ENCODE results near the gene MAN1A2. TPM values are rescaled to one million over a fixed set of nuclear protein-coding genes. Genes with fewer than 3 reads are reported as not detected.
A peak's percentile ranks its signal among the peaks of the same experiment; 100 is the strongest.

Gene MAN1A2
- total and polyA plus RNA-seq, 10 of the 15 experiments (the other 5 are each of a cell fraction or from before 2014, with no cell fraction given): 2.8 to 23.6 (median 16.0) TPM

GRCh38 chr1:117367046-117368025 lies at the start of gene MAN1A2 (continued):
- TF ChIP-seq ZNF24 (IDR thresholded peaks at IDR 0.05) (no peak), YY1 (IDR thresholded peaks at IDR 0.05; ENCODE audit: low read depth, low read length) (no peak), ZNF217 (IDR thresholded peaks at IDR 0.05) (no peak; the same call in 1 of the 2 replicates), ATF2 (IDR thresholded peaks at IDR 0.05; ENCODE audit: low read length) (no peak), MEF2A (IDR thresholded peaks at IDR 0.05; ENCODE audit: insufficient read depth, low read depth, low read length) (0 out of 2 replicates have a peak, but pooled peaks have one; percentile 17), KAT2A (conservative IDR thresholded peaks at IDR 0.05; ENCODE audit: control insufficient read depth, low read depth, low read length) (no peak), TARDBP (IDR thresholded peaks at IDR 0.05; ENCODE audit: borderline replicate concordance) (no peak), SPI1 (IDR thresholded peaks at IDR 0.05; ENCODE audit: borderline replicate concordance, insufficient read depth, low read depth, low read length) (peak; percentile 53), BACH1 (IDR thresholded peaks at IDR 0.05; ENCODE audit: borderline replicate concordance) (peak; percentile 8), POU2F2 (IDR thresholded peaks at IDR 0.05; ENCODE audit: borderline replicate concordance, low read depth, low read length) (no peak), MYC (IDR thresholded peaks at IDR 0.05; ENCODE audit: insufficient read depth, insufficient read length, insufficient replicate concordance, low read length, severe bottlenecking) (no peak), BCL3 (IDR thresholded peaks at IDR 0.05; ENCODE audit: borderline replicate concordance, insufficient read depth, low read depth, low read length, poor library complexity, severe bottlenecking) (no peak), PML (IDR thresholded peaks at IDR 0.05; ENCODE audit: low read length) (0 out of 2 replicates have a peak, but pooled peaks have one; percentile 68), NKRF (conservative IDR thresholded peaks at IDR 0.05) (no peak; the same call in 1 of the 2 replicates), RBBP5 (conservative IDR thresholded peaks at IDR 0.05) (peak; percentile 70; the same call in 1 of the 2 replicates), RAD51 (IDR thresholded peaks at IDR 0.05) (no peak), EZH2 (IDR thresholded peaks at IDR 0.05; ENCODE audit: borderline replicate concordance, control insufficient read depth, low read depth, low read length) (no peak), RUNX3 (IDR thresholded peaks at IDR 0.05; ENCODE audit: low read length) (no peak; the same call in none of the 2 replicates), TBL1XR1 (IDR thresholded peaks at IDR 0.05; ENCODE audit: low read depth, low read length) (no peak), CTCF (IDR thresholded peaks at IDR 0.05 in 2 of 3, conservative IDR thresholded peaks at IDR 0.05 in 1 of 3; ENCODE audit: control insufficient read depth in 2 of 3, extremely low read depth in 1 of 3, insufficient read depth in 1 of 3, low read depth in 3 of 3, low read length in 3 of 3) (no peak), IKZF1 (conservative IDR thresholded peaks at IDR 0.05) (peak; percentile 91), SUPT20H (IDR thresholded peaks at IDR 0.05; ENCODE audit: borderline replicate concordance, control insufficient read depth, low read depth, low read length) (no peak), ZSCAN29 (IDR thresholded peaks at IDR 0.05) (no peak)
